Activated CD4-positive, alpha-beta T cell treated with anti-CD3 and anti-CD28 coated beads, Interleukin-10, Interleukin-2, amounts not matched to agents 100 ng/mL and 50 ng/mL, durations not matched to agents 16 hours and 8 hours (primary cell): Measurements from ENCODE around the gene DARS2.

Experiments
- DNase-seq: peaks from one replicate; pipeline ENCODE4 v3.0.0-alpha.2; 2020

DARS2 gene

DNA sequence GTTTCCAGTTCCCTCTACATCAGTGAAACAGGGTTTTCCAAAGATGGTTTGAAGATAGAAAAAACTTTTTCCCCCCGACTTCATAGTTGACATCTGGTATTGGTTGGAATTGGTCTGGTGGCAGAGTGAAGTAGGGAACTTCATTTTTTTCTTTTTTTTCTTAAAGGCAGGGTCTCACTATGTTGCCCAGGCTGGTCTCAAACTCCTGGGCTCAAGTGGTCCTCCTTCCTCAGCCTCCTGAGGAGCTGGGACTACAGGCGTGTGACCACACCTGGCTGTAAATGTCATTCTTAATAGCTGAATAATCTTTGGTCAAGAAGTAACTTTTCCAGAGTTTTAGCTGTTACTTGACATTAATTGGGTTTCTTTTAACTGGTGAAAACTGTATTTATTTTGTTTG, 65.4 kb downstream of the DARS2 start:
- no peak for DNase-seq

DNA sequence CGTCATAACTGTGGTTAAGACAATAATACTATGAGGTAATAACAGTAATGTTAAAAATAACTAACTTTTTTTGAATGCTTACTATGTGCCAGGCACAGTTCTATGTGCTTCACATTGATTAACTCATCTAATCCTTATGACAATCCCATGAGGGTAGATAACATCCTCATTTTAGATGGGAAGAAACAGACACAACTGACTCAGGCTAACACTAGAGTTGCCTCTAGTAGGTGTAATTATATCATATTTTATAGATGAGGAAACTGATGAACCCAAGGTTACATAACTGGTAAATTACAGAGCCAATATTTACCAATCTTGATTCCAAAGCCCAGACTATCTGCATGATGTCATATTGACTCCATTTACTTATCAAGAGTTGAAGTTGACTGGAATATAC, 69.1 kb downstream of the DARS2 start:
- DNase-seq: no peak

DNA sequence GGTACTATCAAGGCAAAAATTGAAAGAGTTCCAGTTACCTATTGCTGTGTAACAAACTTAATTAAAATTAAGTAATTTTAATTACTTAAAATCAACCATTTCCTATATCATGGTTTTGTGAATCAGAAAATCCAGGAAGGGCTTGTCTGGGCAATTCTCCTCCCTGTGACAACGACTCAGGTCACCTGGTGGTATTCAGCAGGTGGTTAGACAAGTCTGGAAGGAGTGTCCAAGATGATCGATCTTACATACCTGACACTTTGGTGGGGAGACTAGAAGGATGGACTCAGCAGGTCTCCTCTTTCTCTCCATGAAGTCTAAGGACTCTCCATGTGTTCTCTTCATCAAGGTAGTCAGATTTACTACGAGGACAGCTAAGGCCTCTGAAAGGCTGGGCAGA, 69.7 kb downstream of the DARS2 start:
- no peak for DNase-seq

DNA sequence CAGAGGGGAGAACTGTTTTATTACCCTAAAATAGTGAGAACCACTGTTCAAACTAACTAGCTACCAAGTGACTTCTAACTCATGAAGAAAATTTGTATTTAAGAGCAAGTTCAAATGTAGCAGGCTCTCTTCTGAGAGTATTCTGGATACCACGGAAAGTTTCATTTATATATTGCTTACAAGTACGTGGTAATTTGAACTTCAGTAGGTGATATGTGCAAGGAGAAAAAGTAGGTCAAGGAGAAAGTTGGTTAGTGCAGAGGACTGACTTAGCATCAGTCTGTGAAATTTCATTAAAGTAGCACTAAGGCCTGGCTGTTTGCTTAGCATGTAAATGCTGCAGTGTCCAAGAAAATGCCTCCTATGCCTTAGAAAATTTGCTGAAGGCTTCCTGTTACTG, 76.0 kb downstream of the DARS2 start:
- DNase-seq: no peak

DNA sequence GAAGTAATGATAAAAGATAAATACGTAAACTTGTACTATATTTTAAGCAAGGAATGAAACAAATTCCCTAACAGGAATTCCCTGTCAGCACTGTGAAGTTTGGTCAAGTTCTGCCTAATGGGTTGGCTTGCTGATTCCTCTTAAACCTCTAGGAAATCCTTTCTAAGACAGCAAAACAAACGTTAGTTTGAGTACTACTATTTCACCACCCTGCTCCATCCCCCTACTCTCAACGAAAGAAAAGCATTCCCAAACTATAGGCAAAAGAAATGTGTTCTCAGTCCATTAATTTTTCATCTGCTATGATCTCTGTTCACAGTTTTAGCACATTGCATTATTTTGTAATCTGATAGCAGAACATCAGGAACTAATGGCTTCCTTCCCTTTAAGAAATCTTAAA, 76.5 kb downstream of the DARS2 start:
- DNase-seq: no peak

DNA sequence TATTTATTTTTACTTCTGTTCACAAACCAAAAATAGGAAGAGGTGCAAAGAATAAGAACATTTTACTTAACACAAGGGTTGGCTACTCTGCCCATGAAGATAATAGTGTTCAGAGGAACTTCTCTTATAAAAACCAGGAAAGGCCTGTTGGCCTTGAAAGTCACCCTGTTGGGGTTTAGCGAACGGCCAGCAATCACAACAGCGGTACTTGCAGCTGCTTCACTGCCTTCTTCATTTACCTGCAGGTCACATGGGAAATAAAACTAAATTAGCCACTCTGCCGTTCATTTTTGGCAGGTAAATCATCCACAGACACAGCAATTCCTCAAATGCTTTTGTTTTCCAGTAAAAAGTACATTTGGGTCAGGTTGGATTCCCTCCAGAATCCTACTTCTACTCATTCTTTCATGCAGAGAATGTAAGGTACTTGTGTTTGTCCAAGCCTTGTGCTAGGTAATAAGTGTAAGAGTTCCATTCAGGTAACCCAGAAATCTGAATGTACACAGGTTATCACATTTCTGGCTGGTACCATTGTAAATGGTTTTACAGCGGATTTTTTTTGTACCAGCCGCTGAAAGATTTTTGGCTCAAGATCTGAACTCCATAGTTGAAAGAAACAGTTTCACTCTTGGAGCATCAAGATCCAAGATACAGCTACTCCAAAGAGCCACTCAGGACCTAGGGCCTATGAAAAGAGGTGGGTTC, 79.5 kb downstream of the DARS2 start:
- DNase-seq: no peak
